OCI-LY1 (cell line): ENCODE data around the gene PDZD2.

Source experiments
- H2AFZ ChIP-seq: fragments of 200-600 bp; sonication (generic), shearing (Covaris generic); 2 replicates; pipeline ENCODE4 v1.6.0; 2014; ENCODE audit warnings: antibody characterized with exemption, mild to moderate bottlenecking, low read length
- H3F3A ChIP-seq: fragments of 200-600 bp; sonication (generic), shearing (Covaris generic); 2 replicates; pipeline ENCODE4 v1.6.0; 2014; ENCODE audit warnings: mild to moderate bottlenecking, antibody characterized with exemption, low read length, moderate library complexity; ENCODE audit not compliant: insufficient read depth
- H3K27ac ChIP-seq: fragments of 200-600 bp; sonication (generic); 2 replicates; pipeline ENCODE4 v1.5.1; 2014; ENCODE audit warnings: low read length, mixed run types, mild to moderate bottlenecking, low read depth; ENCODE audit not compliant: poor library complexity, severe bottlenecking
- H3K27me3 ChIP-seq: fragments of 200-600 bp; sonication (generic); 2 replicates; pipeline ENCODE4 v1.6.0; 2014; ENCODE audit warnings: antibody characterized with exemption, mild to moderate bottlenecking, low read length, moderate library complexity; ENCODE audit not compliant: insufficient read depth
- H3K36me3 ChIP-seq: fragments of 200-600 bp; sonication (generic); 2 replicates; pipeline ENCODE4 v1.6.1; 2014; ENCODE audit warnings: mild to moderate bottlenecking, antibody characterized with exemption, low read length, moderate library complexity, mixed read lengths; ENCODE audit not compliant: insufficient read depth
- H3K4me1 ChIP-seq: fragments of 200-600 bp; sonication (generic); 2 replicates; pipeline ENCODE4 v1.5.1; 2014; ENCODE audit warnings: mild to moderate bottlenecking, low read length, moderate library complexity; ENCODE audit not compliant: insufficient read depth, severe bottlenecking
- H3K4me2 ChIP-seq: fragments of 200-600 bp; sonication (generic), shearing (Covaris generic); 2 replicates; pipeline ENCODE4 v1.6.1; 2014; ENCODE audit warnings: low read length
- H3K4me3 ChIP-seq: fragments of 200-600 bp; sonication (generic); 2 replicates; pipeline ENCODE4 v1.5.1; 2014; ENCODE audit warnings: low read length, low read depth, mild to moderate bottlenecking, mixed read lengths; ENCODE audit not compliant: poor library complexity, severe bottlenecking
- H3K79me2 ChIP-seq: fragments of 200-600 bp; shearing (Covaris generic); 2 replicates; pipeline ENCODE4 v1.6.1; 2016; ENCODE audit warnings: mixed run types, low read length, mixed read lengths; ENCODE audit not compliant: insufficient read depth
- H3K9ac ChIP-seq: fragments of 200-600 bp; sonication (generic), shearing (Covaris generic); 2 replicates; pipeline ENCODE4 v1.6.1; 2014; ENCODE audit warnings: mild to moderate bottlenecking, low read length, mixed read lengths
- H3K9me2 ChIP-seq: fragments of 200-600 bp; sonication (generic), shearing (Covaris generic); 2 replicates; pipeline ENCODE4 v1.6.1; 2014; ENCODE audit warnings: low read depth, mild to moderate bottlenecking, low read length, mixed read lengths
- H3K9me3 ChIP-seq: fragments of 200-600 bp; shearing (Covaris generic); 2 replicates; pipeline ENCODE4 v1.6.1; 2014; ENCODE audit warnings: low read length, mixed read lengths
- H4K20me1 ChIP-seq: fragments of 200-600 bp; sonication (generic), shearing (Covaris generic); 2 replicates; pipeline ENCODE4 v1.6.0; 2016; ENCODE audit warnings: mild to moderate bottlenecking, low read length; ENCODE audit not compliant: insufficient read depth
- EZH2 ChIP-seq: fragments of 200-600 bp; sonication (generic), shearing (Covaris generic); IDR thresholded peaks from 2 replicates; pipeline ENCODE4 v1.8.0; 2017; ENCODE audit warnings: borderline replicate concordance, mixed run types, mild to moderate bottlenecking, antibody characterized with exemption, low read length, moderate library complexity, mixed read lengths
- TF ChIP-seq, protein P1 (sequence below): fragments of 200-600 bp; sonication (generic), shearing (Covaris generic); IDR thresholded peaks from 2 replicates; pipeline ENCODE4 v1.5.1; 2017; ENCODE audit warnings: mild to moderate bottlenecking, antibody characterized with exemption, low read length, moderate library complexity, mixed read lengths

The PDZD2 gene

GRCh38 chr5:31845361-31845760 lies 206.4 kb downstream of the PDZD2 start:
- H3K36me3 ChIP-seq: no peaks in the 10 kb centered on the region
- H4K20me1 ChIP-seq: no peaks in the 10 kb centered on the region
- no peak overlapping the region for H3K27ac ChIP-seq
- no peaks in the 10 kb centered on the region for H3K79me2 ChIP-seq
- no peak for TF ChIP-seq EZH2
- TF ChIP-seq, protein P1, sequence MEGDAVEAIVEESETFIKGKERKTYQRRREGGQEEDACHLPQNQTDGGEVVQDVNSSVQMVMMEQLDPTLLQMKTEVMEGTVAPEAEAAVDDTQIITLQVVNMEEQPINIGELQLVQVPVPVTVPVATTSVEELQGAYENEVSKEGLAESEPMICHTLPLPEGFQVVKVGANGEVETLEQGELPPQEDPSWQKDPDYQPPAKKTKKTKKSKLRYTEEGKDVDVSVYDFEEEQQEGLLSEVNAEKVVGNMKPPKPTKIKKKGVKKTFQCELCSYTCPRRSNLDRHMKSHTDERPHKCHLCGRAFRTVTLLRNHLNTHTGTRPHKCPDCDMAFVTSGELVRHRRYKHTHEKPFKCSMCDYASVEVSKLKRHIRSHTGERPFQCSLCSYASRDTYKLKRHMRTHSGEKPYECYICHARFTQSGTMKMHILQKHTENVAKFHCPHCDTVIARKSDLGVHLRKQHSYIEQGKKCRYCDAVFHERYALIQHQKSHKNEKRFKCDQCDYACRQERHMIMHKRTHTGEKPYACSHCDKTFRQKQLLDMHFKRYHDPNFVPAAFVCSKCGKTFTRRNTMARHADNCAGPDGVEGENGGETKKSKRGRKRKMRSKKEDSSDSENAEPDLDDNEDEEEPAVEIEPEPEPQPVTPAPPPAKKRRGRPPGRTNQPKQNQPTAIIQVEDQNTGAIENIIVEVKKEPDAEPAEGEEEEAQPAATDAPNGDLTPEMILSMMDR: no peak
- no peak overlapping the region for H3K9ac ChIP-seq
- H3K9me3 ChIP-seq: no peaks in the 10 kb centered on the region
- no peaks in the 10 kb centered on the region for H3F3A ChIP-seq
- H3K4me2 ChIP-seq: no peak overlapping the region
- H3K4me1 ChIP-seq: no peaks in the 10 kb centered on the region
- H3K27me3 ChIP-seq: no peaks in the 10 kb centered on the region
- no peak overlapping the region for H2AFZ ChIP-seq
- H3K9me2 ChIP-seq: no peaks in the 10 kb centered on the region
- no peak overlapping the region for H3K4me3 ChIP-seq

- Histone ChIP-seq H3K27me3 (no peaks in the 10 kb centered on the region), H3K4me3 (no peak overlapping the region), H3F3A (no peaks in the 10 kb centered on the region), H3K9ac (no peak overlapping the region), H3K36me3 (no peaks in the 10 kb centered on the region), H3K9me3 (no peaks in the 10 kb centered on the region), H2AFZ (no peak overlapping the region), H4K20me1 (no peaks in the 10 kb centered on the region), H3K79me2 (no peaks in the 10 kb centered on the region), H3K9me2 (no peaks in the 10 kb centered on the region), H3K4me1 (no peaks in the 10 kb centered on the region), H3K4me2 (no peak overlapping the region), H3K27ac (no peak overlapping the region)
- no peak for TF ChIP-seq EZH2
- TF ChIP-seq, protein P1: no peak
Measured at GRCh38 chr5:31846934-31847333, 208.0 kb downstream of the PDZD2 start.

DNA sequence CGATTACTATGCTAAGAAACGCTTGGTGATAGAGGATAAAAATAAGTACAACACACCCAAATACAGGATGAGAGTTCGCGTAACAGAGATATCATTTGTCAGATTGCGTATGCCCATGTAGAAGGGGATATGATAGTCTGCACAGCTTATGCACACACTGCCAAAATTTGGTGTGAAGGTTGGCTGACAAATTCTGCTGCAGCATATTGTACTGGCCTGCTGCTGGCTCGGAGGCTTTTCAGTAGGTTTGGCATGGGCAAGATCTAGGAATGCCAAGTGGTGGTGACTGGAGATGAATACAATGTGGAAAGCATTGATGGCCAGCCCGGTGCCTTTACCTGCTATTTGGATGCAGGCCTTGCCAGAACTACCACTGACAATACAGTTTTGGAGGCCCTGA lies 208.4 kb downstream of the PDZD2 start:
- Histone ChIP-seq H3K27me3 (no peaks in the 10 kb centered on the region), H3K4me3 (no peak overlapping the region), H3K9me2 (no peaks in the 10 kb centered on the region), H3K4me1 (no peaks in the 10 kb centered on the region), H3K27ac (no peak overlapping the region), H2AFZ (no peak overlapping the region), H3K4me2 (no peak overlapping the region), H3K36me3 (no peaks in the 10 kb centered on the region), H3K9ac (no peak overlapping the region), H3K9me3 (no peaks in the 10 kb centered on the region), H3F3A (no peaks in the 10 kb centered on the region), H4K20me1 (no peaks in the 10 kb centered on the region), H3K79me2 (no peaks in the 10 kb centered on the region)
- TF ChIP-seq, protein P1: no peak
- TF ChIP-seq EZH2: no peak
